Stimulated activated CD8-positive, alpha-beta memory T cell treated with anti-CD3 and anti-CD28 coated beads, Interleukin-7, amount 100 ng/mL, for 48 hours (primary cell): ENCODE measurements around the gene HFM1.

Experiments used
- DNase-seq, 2 donors: peaks; one replicate each; pipeline ENCODE4 v3.0.0-alpha.2; 2020; ENCODE audit warnings: low read depth in 1 of 2; ENCODE audit errors: extremely low read depth in 1 of 2

The HFM1 gene

GRCh38 chr1:91278754-91279153 lies 125.9 kb downstream of the HFM1 start:
- no peak for DNase-seq

GRCh38 chr1:91273875-91274274 lies 130.8 kb downstream of the HFM1 start:
- DNase-seq: no peak

- no peak for DNase-seq
Observed at GRCh38 chr1:91261655-91262054, 143.0 kb downstream of the HFM1 start.

- DNase-seq: no peak
Observed at GRCh38 chr1:91245435-91245834, 159.2 kb downstream of the HFM1 start.

GRCh38 chr1:91244737-91245136 lies 159.9 kb downstream of the HFM1 start:
- no peak for DNase-seq

- no peak for DNase-seq
Observed at GRCh38 chr1:91243171-91243570, 161.5 kb downstream of the HFM1 start.

- DNase-seq: no peak
Observed at GRCh38 chr1:91234181-91234580, 170.5 kb downstream of the HFM1 start.

GRCh38 chr1:91226741-91227140 lies 177.9 kb downstream of the HFM1 start:
- no peak for DNase-seq

GRCh38 chr1:91224878-91225277 lies 179.8 kb downstream of the HFM1 start:
- DNase-seq: no peak

- no peak for DNase-seq
Observed at GRCh38 chr1:91221017-91221416, 183.6 kb downstream of the HFM1 start.

- no peak for DNase-seq
Observed at GRCh38 chr1:91217911-91218310, 186.7 kb downstream of the HFM1 start.
